ENCODE data around the gene PEX1.
"Not testable (repeated sequence)": the region's sequence is repeated elsewhere in the genome, so short reads cannot be mapped to it uniquely, and the experiment has no call there.

The PEX1 gene

GRCh38 chr7:92460510-92460909 lies 67.8 kb downstream of the PEX1 start:
- DNase-seq (ENCODE audit: low spot score), result no peak

GRCh38 chr7:92460109-92460508 lies 68.2 kb downstream of the PEX1 start:
- no peak for DNase-seq (ENCODE audit: low spot score)

GRCh38 chr7:92456236-92456635 lies 72.1 kb downstream of the PEX1 start:
- no peak for DNase-seq (ENCODE audit: low spot score)

GRCh38 chr7:92451645-92452044 lies 76.7 kb downstream of the PEX1 start:
- DNase-seq (ENCODE audit: low spot score), result no peak

- DNase-seq (ENCODE audit: low spot score), result peak; percentile 74
These were observed 80.0 kb downstream of the PEX1 start for GRCh38 chr7:92448205-92448747.

- DNase-seq (ENCODE audit: low spot score), result peak; percentile 88
These were observed 80.7 kb downstream of the PEX1 start, which contains the start of gene GATAD1 for GRCh38 chr7:92447345-92448204. GATAD1 (plus strand) TSS chr7:92447482; CDS start chr7:92447730, 248 bp downstream.

GRCh38 chr7:92446869-92447344 lies 81.4 kb downstream of the PEX1 start:
- DNase-seq (ENCODE audit: low spot score), result no peak

GRCh38 chr7:92442720-92443119 lies 85.6 kb downstream of the PEX1 start:
- not testable (repeated sequence) for DNase-seq (ENCODE audit: low spot score)

GRCh38 chr7:92437956-92438491 lies 90.3 kb downstream of the PEX1 start:
- DNase-seq (ENCODE audit: low spot score), result no peak
